GM21786 (cell line): ENCODE data around the gene ZNF592.

Source experiments
- ATAC-seq: cut with Tn5 transposase; IDR thresholded peaks from one replicate; pipeline ENCODE4 v1.9.1; 2021; ENCODE audit not compliant: unreplicated experiment

ZNF592 gene

DNA sequence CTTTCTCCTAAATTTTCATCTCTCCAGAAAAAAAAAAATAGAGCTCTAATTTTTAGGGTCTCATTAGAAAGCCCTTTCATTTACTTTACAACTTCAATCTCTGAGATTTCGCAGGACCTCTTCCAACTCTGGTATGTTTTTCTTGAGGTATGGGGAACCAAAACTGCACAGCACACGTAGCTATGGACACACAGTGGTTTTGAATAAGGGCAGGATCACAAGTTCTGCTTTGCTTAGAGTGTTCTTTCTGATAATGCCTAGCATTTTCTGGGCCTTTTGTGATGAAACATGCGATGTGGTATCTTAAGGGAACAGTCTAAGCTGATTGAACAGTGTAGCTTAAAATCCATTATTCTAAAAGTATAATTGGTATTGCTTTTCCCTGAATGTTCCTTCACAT lies 25.3 kb downstream of the ZNF592 start:
- no peak for ATAC-seq

DNA sequence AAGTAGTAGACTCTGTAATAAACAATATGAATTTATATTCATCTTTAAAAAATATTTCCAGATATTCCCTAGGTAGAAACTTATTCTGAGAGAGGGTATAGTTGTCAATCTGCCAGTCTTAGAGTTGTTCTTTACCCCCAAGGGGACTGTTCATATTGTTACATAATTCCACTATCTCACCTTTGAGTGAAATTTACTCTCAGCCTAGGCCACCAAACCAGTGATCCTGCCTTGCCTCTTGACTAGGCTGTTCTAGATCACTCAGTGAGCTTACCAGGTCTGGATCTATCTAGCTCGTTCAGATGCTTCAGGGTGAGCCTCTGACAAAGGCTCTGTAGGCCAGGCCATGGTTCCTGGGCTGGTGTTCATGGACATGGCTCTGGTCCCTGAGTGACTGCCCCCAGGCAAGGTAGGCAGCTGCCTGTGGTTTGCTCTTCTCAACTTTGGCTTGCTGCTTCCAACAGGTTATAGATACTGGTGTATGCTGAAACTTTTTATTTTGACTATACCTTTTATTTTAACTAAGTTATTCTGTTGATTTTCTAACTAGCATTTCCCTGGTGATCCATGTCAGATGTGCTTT lies 27.6 kb downstream of the ZNF592 start:
- no peak for ATAC-seq

DNA sequence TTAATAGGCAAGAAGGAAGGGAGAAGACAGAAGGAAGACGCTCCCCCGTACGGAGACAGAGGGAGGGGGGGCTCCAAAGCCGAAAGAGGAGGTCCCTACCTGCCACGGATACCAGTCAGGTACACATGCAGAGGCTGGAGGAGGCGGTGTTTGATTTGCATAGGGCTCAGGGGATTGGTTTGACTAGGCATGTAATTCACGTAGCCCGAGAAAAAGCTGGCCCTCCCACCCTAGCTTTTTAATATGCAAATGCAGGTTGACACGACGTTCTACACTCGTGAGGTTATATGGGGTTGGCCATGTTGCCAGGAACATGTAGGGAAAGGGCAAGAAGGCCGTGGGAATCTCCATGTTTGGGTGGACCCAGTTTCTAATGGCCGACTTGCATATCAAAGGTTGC lies 29.8 kb downstream of the ZNF592 start:
- no peak for ATAC-seq

DNA sequence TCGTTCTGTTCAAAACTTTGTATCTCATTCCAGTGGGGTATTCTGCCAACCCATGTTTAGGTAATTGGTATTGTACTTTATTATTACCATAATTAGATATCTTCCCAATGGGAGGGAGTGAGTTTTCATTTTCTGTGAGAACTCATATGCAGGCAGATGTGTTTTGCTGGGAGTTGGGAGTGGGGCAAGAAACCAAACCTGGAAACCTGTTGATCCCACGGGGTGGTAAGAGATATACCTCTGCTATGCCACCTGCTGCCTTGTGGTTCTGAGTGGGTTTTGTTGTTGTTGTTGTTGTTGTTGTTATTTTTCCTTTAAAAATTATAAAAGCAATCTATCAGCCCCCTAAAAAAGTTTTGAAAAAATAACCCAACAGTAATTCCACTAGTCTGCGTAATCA lies 32.1 kb downstream of the ZNF592 start:
- ATAC-seq, result no peak

DNA sequence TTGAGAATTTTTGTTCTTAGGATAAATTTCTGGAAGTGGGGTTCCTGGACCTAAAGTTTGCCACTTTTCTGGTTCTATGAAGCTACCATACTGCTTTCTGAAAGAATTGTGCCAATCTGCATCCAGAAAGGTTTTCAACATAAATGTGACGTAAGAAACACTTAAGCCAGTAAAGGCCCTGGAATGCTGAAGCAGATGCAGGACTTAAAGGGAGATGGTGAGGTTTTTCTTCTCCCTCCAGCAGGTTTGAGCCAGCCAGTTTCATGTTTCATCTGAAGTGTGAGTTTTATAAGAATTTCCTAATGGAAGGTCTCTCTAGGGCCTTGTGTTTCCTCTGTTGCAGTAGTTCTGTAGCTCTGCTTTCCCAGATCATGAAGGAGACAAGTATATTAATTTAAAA lies 33.1 kb downstream of the ZNF592 start:
- no peak for ATAC-seq

DNA sequence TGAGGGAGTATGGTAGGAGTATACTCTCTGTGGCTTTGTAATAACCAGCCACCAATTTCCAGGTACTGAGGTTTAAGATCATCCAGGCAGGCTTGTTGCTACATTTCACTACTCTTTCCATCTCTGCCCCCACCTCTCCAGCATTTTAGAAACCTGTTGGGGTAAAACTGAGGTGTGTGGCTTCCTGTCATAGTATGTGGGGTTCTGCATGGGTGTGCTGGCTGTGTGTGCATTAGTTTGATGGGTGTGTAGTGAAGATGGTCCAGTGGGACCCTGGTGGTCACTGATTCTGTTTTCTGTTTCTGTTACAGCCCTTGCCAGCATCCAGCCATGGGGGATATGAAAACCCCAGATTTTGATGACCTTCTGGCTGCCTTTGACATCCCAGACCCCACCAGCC lies 34.0 kb downstream of the ZNF592 start:
- no peak for ATAC-seq

DNA sequence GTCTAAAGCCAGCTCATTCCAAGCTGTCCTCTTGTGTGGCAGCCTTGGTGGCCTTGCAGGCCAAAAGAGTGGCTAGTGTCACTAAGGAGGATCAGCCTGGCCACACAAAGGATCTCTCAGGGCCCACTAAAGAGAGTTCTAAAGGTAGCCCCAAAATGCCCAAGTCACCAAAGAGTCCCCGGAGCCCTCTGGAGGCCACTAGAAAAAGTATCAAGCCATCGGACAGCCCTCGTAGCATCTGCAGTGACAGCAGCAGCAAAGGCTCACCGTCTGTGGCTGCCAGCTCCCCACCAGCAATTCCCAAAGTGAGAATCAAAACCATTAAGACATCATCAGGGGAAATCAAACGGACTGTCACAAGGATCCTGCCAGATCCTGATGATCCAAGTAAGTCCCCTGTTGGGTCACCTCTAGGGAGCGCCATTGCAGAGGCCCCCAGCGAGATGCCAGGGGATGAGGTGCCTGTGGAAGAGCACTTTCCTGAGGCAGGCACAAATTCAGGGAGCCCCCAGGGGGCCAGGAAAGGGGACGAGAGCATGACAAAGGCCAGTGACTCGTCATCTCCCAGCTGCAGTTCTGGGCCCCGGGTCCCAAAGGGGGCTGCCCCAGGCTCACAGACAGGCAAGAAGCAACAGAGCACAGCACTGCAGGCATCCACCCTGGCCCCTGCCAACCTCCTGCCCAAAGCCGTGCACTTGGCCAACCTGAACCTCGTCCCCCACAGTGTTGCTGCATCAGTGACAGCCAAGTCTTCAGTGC lies 35.3 kb downstream of the ZNF592 start:
- no peak for ATAC-seq

DNA sequence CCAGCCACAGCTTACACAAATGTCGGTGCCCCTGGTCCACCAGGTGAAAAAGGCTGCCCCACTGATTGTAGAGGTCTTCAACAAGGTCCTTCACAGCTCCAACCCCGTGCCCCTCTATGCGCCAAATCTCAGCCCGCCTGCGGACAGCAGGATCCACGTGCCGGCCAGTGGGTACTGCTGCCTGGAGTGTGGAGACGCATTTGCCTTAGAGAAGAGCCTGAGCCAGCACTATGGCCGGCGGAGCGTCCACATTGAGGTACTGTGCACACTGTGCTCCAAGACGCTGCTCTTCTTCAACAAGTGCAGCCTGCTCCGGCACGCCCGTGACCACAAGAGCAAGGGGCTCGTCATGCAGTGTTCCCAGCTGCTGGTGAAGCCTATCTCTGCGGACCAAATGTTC lies 35.9 kb downstream of the ZNF592 start:
- ATAC-seq, result no peak

DNA sequence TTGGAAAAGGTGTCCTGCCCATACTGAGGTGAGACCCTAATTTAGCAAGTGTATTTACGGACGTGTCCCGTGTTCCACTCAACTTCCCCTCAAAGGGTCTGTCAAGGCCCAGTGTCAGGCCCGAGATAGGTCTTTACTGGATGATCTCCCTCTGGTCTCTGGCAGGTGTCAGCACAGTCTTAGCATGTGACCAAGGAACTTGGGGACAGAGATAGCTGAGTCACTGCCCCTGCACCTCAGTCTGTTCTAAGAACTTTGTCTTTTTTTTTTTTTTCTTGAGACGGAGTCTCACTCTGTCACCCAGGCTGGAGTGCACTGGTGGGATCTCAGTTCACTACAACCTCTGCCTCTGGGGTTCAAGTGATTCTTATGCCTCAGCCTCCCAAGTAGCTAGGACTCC lies 36.7 kb downstream of the ZNF592 start:
- ATAC-seq, result no peak

DNA sequence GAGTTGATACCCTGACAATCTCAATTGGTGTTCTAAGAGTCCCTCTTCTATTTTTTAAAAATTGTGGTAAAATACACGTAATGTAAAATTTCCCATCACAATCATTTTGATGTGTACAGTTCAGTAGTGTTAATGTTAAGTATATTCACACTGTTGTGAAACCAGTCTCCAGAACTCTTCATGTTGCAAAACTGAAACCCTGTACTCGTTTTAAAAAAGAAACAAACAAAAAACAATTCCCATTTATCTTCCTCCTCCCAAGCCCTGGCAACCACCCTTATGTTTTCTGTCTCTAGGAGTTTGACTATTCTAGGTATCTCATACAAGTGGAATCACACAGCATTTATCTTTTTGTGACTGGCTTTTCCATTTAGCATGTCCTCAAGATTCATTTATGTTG lies 40.1 kb downstream of the ZNF592 start:
- no peak for ATAC-seq

DNA sequence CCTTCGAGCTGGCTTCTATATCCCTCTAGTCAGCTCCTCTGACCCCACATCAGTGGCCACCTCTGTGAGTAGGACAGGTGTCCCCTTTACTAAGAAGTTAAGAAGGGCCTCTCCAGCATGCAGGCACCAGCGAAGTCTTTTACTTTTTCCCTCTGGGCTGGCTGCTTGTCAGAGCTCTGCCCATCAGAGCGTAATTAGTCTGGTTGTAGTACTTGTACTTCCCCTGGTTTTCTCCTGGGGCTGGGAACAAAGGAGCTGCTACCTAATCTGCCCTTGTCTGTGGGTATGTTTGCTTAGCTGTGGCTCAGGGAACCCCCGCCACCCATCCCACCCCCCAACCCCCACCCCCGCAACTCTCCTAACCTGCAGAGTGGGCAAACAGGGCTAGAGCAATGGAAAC lies 41.4 kb downstream of the ZNF592 start:
- ATAC-seq, result no peak

DNA sequence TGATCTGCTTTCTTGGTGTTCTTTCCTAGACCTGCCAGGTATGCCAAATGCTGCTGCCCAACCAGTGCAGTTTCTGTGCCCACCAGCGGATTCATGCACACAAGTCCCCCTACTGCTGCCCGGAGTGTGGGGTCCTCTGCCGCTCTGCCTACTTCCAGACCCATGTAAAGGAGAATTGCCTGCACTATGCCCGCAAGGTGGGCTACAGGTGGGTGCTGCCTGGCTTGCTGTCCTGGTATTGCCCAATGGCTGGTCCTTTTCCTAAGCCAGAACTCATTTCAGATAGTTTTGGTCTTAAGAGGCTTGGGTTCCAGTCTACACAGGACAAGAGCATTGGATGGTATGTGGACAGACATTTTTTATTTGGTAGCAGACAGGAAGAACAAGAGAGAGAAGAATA lies 42.3 kb downstream of the ZNF592 start:
- ATAC-seq, result no peak

DNA sequence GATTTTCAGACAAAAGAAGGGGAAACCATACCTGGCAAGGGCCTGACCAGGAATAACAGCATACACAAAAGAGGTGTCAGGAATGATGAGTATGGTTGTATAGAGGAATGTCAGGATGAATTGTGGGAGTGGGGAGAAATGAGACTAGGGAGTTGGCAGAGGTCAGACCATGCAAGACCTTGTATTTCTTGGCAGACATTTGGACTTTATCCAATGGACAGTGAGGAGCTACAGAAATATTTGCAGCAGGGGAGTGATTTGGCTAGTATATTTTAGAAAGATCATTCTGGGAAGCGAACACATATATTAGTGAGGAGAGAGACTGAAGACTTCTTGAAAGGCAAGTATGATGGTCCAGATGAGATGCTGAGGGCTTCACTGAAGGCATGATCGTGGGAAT lies 43.4 kb downstream of the ZNF592 start:
- no peak for ATAC-seq

DNA sequence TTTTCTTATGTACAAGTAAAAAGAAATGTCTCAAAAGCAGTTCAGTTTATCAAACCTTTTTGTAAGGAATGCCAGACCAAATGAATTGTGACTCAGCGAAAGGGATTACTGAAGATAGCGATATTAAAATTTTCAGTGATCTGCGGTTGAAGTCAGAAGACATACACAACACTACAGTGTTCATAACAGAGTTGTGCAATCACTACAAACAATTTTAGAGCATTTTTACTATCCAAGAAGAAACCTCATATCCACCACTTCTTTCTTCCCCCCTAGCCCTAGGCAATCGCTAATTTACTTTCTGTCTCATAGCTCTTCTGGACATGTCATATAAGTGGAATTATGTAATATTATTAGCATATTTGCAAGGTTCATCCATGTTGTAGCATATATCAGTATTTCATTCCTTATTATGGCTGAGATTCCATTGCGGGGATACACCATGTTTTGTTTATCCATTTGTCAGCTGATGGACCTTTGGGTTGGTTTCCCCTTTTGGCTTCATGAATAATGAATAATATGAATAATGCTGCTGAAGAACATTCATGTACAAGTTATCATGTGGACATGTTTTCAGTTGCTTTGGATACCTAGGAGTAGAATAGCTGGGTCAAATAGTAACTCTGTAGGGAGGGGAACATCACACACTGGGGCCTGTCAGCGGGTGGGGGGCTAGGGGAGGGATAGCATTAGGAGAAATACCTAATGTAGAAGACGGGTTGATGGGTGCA lies 45.2 kb downstream of the ZNF592 start:
- ATAC-seq, result no peak

DNA sequence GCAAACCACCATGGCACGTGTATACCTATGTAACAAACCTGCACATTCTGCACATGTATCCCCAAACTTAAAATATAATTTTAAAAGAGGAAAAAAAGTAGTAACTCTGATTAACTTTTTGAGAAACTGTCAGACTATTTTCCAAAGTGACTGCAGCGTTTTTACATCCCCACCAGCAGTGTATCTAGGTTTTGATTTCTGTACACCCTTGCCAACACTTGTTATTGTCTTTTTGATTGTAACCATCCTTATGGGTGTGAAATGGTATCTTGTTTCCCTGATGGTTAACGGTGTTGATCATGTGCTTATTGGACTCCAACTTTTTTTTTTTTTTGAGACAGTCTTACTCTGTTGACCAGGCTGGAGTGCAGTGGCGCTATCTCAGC lies 45.8 kb downstream of the ZNF592 start:
- no peak for ATAC-seq

DNA sequence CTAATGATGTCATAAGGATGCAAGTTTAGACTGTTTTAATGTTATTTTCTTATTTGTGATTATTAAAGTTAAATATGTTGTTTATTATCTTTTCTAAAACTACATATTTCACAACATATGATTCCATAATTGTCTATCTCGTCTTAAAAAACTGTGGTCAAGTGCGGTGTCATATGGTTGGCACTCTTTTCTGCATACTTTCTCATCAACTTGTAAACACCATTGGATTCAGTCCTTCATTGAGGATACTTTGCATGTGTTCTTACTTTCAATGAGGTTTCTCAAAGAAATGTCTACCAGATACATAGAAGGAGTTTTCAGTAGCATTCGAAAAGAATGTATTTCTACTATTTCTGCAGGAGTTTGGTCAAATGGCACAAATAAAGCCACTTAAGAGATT lies 46.8 kb downstream of the ZNF592 start:
- no peak for ATAC-seq

DNA sequence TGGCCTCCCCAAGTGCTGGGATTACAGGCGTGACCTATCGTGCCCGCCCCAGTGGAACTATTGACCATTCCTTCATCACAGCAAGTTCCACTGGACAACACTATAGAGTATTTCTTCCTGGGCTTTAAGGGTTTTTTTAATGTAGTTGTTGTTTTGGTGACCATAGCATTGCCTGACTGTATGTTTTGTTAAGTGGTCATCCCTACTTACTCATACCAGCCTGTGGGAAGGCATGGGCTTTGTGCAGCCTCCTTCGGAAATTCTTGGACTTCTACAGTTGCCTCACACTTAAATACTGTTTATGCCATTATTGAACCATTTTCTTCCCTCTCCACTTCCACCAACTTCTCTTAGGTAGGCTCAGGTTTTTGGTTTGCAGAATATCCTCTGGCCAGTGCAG lies 48.8 kb downstream of the ZNF592 start:
- ATAC-seq, result no peak

DNA sequence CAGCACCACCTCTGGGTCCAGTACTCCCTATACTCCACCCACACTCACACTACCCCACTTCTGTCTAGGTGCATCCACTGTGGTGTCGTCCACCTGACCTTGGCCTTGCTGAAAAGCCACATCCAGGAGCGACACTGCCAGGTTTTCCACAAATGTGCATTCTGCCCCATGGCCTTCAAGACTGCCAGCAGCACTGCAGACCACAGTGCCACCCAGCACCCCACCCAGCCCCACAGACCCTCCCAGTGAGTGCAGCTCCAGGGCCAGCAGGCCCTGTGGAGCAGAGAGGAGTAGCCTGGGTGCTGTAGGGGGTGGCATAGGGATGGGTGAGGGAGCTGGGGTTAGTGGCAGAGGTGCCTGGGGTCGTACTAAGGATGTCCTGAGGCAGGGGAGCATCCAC lies 49.4 kb downstream of the ZNF592 start:
- no peak for ATAC-seq

DNA sequence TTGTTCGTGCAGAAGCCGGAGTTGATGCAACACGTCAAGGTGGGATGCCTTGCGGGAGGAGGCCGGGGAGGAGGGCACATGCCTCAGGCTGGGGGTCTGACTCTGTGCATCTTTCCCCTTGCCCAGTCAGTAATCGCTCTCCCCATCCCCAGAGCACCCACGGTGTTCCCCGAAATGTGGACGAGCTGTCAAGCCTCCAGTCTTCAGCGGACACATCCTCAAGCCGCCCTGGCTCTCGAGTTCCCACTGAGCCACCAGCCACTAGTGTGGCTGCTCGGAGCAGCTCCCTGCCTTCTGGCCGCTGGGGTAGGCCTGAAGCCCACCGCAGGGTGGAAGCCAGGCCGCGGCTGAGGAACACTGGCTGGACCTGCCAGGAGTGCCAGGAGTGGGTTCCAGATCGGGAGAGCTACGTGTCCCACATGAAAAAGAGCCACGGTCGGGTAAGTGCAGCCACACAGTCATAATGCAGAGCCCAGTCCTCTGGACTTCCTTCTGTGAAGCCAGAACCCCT lies 50.1 kb downstream of the ZNF592 start:
- ATAC-seq, result no peak

DNA sequence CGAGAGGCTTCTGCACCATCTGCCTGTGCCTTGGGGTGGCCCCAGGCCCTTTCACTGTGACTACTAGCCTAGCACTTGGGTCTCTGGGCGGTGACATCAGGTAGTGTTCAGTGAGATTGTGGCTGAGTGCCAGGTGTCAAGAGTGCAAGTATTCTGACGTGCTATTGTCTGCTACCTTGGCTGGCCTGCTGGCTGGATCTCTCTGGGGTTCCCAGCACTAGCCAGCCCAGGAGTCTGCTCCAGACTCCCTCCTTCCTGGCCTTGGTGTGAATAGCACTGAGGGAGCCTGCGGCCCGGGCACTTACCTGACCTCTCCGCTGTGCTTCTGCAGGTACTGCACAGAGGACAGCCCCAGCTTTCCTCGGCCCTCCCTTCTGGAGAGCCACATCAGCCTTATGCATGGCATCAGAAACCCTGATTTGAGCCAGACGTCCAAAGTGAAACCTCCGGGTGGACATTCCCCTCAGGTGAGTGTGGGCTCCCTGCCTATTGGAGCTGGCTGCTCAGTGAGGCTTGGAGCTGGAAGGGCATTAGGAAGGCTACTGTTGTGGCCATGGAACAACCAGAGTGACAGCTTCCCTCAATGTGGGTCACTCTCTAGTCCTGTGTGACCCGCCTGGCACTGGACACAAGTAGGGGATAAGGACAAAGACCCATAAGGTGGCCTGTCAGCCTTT lies 51.3 kb downstream of the ZNF592 start:
- no peak for ATAC-seq

DNA sequence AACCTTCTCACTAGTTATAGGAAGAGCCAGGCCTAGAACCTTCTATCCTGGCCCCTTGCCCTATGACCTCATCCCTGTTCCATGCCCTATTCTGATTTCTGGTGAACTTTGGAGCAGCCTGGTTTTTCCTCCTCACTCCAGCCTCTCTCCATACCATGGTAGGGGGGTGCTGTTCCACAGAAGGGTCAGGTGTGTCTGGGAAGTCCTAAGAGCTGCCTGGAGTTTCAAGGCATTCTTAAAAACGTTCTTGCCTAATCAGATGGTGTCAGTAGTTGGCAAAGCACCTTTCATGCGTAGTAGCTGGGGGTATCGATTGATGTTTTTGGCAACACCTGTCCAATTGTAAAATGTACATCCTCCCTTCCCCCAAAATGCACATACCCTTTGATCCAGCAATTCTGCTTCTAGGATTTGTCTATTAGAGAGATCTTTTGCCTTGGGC lies 52.0 kb downstream of the ZNF592 start:
- no peak for ATAC-seq
